ENCODE results near the gene RASGRF2.

The RASGRF2 gene

DNA sequence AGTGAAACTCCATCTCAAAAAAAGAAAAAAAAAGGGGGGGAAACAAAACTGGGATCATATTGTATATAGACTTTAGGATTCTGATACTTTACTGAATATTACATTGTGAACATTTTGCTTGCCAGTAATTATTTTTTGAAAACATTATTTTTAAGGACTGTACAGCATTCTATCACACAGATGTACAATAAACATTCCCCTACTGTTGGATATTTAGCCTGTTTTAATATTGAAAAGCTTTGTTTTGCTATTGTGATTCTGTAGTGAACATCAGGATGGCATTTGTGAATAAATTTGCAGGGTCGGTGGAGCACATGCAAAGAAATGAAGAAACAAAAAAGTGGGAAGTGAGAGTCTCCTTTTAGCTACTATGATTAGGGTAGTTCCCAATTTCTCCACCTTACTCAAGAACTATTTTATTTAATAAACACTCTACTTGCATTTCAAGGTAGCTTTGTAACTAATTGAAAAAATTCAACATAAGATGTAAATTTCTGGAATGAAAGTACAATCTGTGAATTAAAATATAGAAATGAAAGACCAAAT is 18.7 kb downstream of the RASGRF2 start:
- H3K4me1 ChIP-seq (ENCODE audit: control insufficient read depth, insufficient read depth, low read length, poor library complexity, severe bottlenecking), result no peaks in the 10 kb centered on the region
- H3K4me3 ChIP-seq (ENCODE audit: insufficient read depth, low read depth, low read length, poor library complexity, severe bottlenecking), result no peak overlapping the region
- H3K9me3 ChIP-seq (ENCODE audit: control insufficient read depth, low read length), result no peaks in the 10 kb centered on the region
- H3K36me3 ChIP-seq (ENCODE audit: control insufficient read depth, insufficient read depth, low read length), result no peaks in the 10 kb centered on the region
- H3K27ac ChIP-seq (ENCODE audit: insufficient read depth, low read length, poor library complexity, severe bottlenecking), result no peak overlapping the region
- H3K27me3 ChIP-seq (replicated peaks; ENCODE audit: control insufficient read depth, insufficient read depth, low read length, poor library complexity, severe bottlenecking), result no peaks in the 10 kb centered on the region
- no peak for DNase-seq

DNA sequence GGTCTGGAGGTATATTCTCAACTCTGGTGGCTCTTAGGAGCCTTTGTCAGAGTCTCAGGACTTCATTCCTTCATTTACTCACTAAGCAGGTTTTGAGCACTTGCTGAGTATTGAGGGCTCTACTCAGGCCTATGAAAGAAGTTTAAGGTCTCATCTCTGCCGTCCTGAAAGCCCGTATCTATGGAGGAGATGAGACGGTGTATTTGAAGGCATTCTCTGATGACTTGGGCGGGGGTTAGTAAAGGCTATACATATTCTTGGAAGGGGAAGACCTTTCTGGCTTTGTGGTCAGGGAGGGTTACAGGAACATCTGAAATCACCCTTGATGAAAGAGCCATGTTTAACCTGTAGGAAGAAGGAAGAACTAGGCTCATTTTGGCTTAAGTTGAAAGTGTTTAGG is 21.9 kb downstream of the RASGRF2 start:
- DNase-seq, result no peak
- Histone ChIP-seq H3K36me3 (ENCODE audit: control insufficient read depth, insufficient read depth, low read length) (no peaks in the 10 kb centered on the region), H3K4me1 (ENCODE audit: control insufficient read depth, insufficient read depth, low read length, poor library complexity, severe bottlenecking) (peaks cover 8% of the 10 kb centered on the region), H3K27me3 (replicated peaks; ENCODE audit: control insufficient read depth, insufficient read depth, low read length, poor library complexity, severe bottlenecking) (no peaks in the 10 kb centered on the region), H3K4me3 (ENCODE audit: insufficient read depth, low read depth, low read length, poor library complexity, severe bottlenecking) (no peak overlapping the region), H3K9me3 (ENCODE audit: control insufficient read depth, low read length) (no peaks in the 10 kb centered on the region), H3K27ac (ENCODE audit: insufficient read depth, low read length, poor library complexity, severe bottlenecking) (no peak overlapping the region)

DNA sequence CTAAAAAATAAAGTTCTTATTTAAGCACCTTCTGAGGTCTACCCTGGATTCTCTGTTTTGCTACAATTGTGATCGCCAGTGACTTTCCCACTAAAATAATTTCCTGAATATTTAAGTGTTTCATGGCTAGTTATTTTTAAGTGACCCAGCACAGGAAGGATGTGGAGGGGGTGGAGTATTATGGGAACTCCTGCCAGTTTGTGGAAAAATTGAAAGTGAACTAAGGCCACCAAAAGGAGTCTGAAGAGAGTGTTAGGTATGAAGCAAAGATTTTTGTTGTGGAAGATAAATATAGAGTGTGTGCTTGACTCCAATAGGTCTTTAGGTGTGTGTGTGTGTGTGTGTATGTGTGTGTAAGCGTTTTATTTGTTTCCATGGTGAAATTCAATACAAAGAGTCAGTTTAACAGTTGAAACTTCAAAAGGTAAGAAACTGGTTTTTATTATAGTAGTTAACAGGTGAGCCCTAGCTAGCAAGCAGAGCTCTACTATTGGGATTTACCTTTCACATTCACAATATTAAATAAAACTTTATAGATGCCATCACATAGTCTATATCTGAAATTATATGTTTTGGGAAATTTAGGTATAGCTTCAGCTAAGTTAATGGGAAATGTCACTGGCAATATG is 25.6 kb downstream of the RASGRF2 start:
- no peak for DNase-seq
- Histone ChIP-seq H3K36me3 (ENCODE audit: control insufficient read depth, insufficient read depth, low read length) (no peaks in the 10 kb centered on the region), H3K4me1 (ENCODE audit: control insufficient read depth, insufficient read depth, low read length, poor library complexity, severe bottlenecking) (peaks cover 8% of the 10 kb centered on the region), H3K27me3 (replicated peaks; ENCODE audit: control insufficient read depth, insufficient read depth, low read length, poor library complexity, severe bottlenecking) (no peaks in the 10 kb centered on the region), H3K9me3 (ENCODE audit: control insufficient read depth, low read length) (no peaks in the 10 kb centered on the region), H3K27ac (ENCODE audit: insufficient read depth, low read length, poor library complexity, severe bottlenecking) (no peak overlapping the region), H3K4me3 (ENCODE audit: insufficient read depth, low read depth, low read length, poor library complexity, severe bottlenecking) (no peak overlapping the region)

DNA sequence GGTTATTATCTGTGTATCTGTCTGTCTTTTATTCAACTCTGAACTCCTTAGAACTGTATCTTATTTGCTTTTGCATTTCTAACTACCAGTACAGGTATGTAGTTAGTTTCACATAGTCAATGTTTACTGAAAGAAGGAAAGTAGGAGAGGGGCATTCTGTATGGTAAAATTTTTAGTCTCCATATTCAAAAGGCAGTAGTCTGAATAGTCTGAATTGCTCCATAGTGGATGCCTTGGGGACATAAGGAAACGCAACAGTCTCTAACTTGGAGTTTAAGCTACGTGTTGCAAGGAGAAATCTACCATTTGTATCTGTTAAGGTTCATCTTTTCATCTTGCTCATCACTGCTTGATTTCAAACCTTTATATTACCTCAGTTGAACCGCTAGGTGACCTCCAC is 26.2 kb downstream of the RASGRF2 start:
- no peak overlapping the region for H3K27ac ChIP-seq (ENCODE audit: insufficient read depth, low read length, poor library complexity, severe bottlenecking)
- H3K27me3 ChIP-seq (replicated peaks; ENCODE audit: control insufficient read depth, insufficient read depth, low read length, poor library complexity, severe bottlenecking), result no peaks in the 10 kb centered on the region
- DNase-seq, result no peak
- no peaks in the 10 kb centered on the region for H3K9me3 ChIP-seq (ENCODE audit: control insufficient read depth, low read length)
- no peak overlapping the region for H3K4me3 ChIP-seq (ENCODE audit: insufficient read depth, low read depth, low read length, poor library complexity, severe bottlenecking)
- H3K4me1 ChIP-seq (ENCODE audit: control insufficient read depth, insufficient read depth, low read length, poor library complexity, severe bottlenecking), result peaks cover 8% of the 10 kb centered on the region
- H3K36me3 ChIP-seq (ENCODE audit: control insufficient read depth, insufficient read depth, low read length), result no peaks in the 10 kb centered on the region

DNA sequence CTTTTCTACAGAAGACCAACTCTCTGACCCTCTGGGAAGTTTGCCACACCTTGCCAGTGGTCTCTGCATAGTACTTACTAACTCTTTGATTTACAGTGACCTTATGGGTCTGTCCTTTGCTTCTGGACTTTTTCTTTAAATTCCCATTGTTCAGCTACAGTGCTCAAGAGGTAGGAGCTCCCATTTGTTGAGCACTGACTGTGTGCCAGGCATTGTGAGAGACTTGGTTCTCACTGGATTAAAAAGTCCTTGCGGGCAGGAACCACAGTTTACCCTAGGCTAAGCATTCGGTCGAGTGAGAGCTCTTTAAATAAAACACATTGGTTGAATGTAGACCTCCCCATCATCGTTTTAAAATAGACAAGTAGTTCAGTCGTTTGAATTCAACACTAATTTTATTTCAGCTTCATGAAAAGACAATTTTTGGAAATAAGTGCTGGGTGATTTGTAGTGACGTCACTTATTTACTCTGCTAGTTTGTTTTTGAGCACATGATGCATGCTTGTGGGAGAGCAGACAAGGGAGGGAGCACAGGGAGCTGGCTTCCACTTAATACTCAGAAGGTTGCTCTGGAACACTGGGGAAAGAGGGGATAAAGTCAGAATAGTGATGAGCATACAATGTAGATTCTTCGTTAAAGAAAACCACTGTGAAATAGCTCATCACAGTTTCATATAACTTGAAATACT is 27.1 kb downstream of the RASGRF2 start:
- DNase-seq, result no peak

DNA sequence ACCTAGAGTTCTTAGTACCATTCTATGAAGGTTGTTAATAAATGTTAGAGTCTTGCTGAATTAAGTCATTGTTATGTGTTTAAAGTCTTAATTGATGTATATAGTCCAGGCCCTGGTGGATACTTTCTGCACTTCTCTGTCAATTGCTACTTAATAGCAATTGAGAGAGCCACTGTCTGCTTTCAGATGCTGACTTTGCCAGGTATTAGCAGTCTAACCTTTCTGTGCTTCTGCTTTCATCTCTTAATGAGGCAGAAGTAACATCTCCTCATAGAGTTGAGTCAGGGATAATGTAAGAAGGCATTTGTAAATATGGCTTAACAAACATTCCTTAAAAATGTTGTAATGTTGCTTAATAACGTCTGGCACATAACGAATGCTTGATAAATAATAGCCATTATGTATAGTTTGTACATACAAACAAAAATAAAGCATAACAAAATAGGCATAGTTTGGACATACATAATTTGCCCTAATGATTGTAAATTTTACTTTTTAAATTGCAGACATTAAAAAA is 28.3 kb downstream of the RASGRF2 start:
- H3K36me3 ChIP-seq (ENCODE audit: control insufficient read depth, insufficient read depth, low read length), result no peaks in the 10 kb centered on the region
- H3K4me3 ChIP-seq (ENCODE audit: insufficient read depth, low read depth, low read length, poor library complexity, severe bottlenecking), result no peak overlapping the region
- no peak for DNase-seq
- H3K4me1 ChIP-seq (ENCODE audit: control insufficient read depth, insufficient read depth, low read length, poor library complexity, severe bottlenecking), result peaks cover 12% of the 10 kb centered on the region
- H3K27ac ChIP-seq (ENCODE audit: insufficient read depth, low read length, poor library complexity, severe bottlenecking), result no peak overlapping the region
- no peaks in the 10 kb centered on the region for H3K27me3 ChIP-seq (replicated peaks; ENCODE audit: control insufficient read depth, insufficient read depth, low read length, poor library complexity, severe bottlenecking)
- no peaks in the 10 kb centered on the region for H3K9me3 ChIP-seq (ENCODE audit: control insufficient read depth, low read length)

More for the DNA sequence above, 27.1 kb downstream of the RASGRF2 start:
- H3K9me3 ChIP-seq (ENCODE audit: control insufficient read depth, low read length), result no peaks in the 10 kb centered on the region
- no peaks in the 10 kb centered on the region for H3K27me3 ChIP-seq (replicated peaks; ENCODE audit: control insufficient read depth, insufficient read depth, low read length, poor library complexity, severe bottlenecking)
- no peak overlapping the region for H3K4me3 ChIP-seq (ENCODE audit: insufficient read depth, low read depth, low read length, poor library complexity, severe bottlenecking)
- no peak overlapping the region for H3K27ac ChIP-seq (ENCODE audit: insufficient read depth, low read length, poor library complexity, severe bottlenecking)
- H3K4me1 ChIP-seq (ENCODE audit: control insufficient read depth, insufficient read depth, low read length, poor library complexity, severe bottlenecking), result peaks cover 9% of the 10 kb centered on the region
- H3K36me3 ChIP-seq (ENCODE audit: control insufficient read depth, insufficient read depth, low read length), result no peaks in the 10 kb centered on the region

DNA sequence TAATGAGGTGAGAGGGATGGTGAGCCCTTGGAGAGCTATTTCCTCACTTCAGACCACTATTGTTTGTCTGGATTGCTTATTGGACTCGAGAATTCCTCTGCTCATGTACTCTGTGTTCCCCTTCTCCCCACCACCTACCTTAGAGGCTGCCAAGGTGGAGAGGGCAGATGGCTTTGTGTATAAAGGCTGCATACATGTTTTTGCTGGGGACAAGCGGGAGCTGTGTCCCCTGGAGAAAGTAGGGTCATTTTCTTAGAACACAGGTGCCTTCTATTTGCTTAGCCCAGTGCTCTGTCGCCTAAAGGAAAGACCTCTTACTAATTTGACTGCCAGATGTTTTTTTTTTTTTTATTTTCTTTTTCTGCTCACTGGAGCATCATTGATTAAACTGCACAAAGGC is 29.7 kb downstream of the RASGRF2 start:
- Histone ChIP-seq H3K27me3 (replicated peaks; ENCODE audit: control insufficient read depth, insufficient read depth, low read length, poor library complexity, severe bottlenecking) (no peaks in the 10 kb centered on the region), H3K9me3 (ENCODE audit: control insufficient read depth, low read length) (no peaks in the 10 kb centered on the region), H3K4me3 (ENCODE audit: insufficient read depth, low read depth, low read length, poor library complexity, severe bottlenecking) (no peak overlapping the region), H3K4me1 (ENCODE audit: control insufficient read depth, insufficient read depth, low read length, poor library complexity, severe bottlenecking) (peaks cover 12% of the 10 kb centered on the region), H3K27ac (ENCODE audit: insufficient read depth, low read length, poor library complexity, severe bottlenecking) (no peak overlapping the region), H3K36me3 (ENCODE audit: control insufficient read depth, insufficient read depth, low read length) (no peaks in the 10 kb centered on the region)
- no peak for DNase-seq

DNA sequence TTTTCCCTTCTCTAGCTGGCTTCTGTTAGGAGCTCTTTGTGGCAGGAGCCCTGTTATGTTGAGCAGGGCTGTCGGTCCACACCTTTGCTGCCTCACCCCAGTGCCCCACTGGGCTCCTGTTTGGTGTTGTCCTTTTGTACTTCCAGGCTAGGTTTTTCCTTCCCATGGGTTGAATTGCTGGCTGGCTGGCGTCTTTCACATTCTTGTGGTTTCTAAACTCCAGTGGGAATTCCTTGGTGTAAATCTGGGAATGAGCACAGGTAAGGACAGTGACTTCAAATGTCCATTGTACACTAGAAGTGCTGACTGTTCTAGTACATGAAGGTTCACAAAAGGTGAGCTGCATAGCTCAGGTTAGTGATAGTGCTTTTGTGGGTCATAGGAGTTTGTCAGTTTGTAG is 30.4 kb downstream of the RASGRF2 start:
- H3K4me1 ChIP-seq (ENCODE audit: control insufficient read depth, insufficient read depth, low read length, poor library complexity, severe bottlenecking), result peaks cover 12% of the 10 kb centered on the region
- no peak overlapping the region for H3K4me3 ChIP-seq (ENCODE audit: insufficient read depth, low read depth, low read length, poor library complexity, severe bottlenecking)
- H3K36me3 ChIP-seq (ENCODE audit: control insufficient read depth, insufficient read depth, low read length), result no peaks in the 10 kb centered on the region
- H3K9me3 ChIP-seq (ENCODE audit: control insufficient read depth, low read length), result no peaks in the 10 kb centered on the region
- H3K27me3 ChIP-seq (replicated peaks; ENCODE audit: control insufficient read depth, insufficient read depth, low read length, poor library complexity, severe bottlenecking), result no peaks in the 10 kb centered on the region
- DNase-seq, result no peak
- no peak overlapping the region for H3K27ac ChIP-seq (ENCODE audit: insufficient read depth, low read length, poor library complexity, severe bottlenecking)

DNA sequence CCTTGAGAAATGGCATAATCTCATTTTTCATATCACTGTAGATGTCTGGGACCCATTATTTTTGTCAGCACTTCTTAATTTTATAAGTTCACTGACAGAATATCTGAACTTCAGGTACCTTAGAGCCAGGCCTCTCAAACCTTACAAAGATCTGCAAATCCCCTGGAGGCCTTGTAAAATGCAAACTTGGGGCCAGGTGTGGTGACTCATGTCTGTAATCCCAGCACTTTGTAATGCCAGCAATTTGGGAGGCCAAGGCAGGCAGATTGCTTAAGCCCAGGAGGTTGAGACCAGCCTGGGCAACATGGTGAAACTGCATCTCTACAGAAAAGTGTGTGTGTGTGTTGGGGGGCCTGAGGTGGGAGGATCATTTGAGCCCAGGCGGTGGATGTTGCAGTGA is 30.8 kb downstream of the RASGRF2 start:
- Histone ChIP-seq H3K27ac (ENCODE audit: insufficient read depth, low read length, poor library complexity, severe bottlenecking) (no peak overlapping the region), H3K36me3 (ENCODE audit: control insufficient read depth, insufficient read depth, low read length) (no peaks in the 10 kb centered on the region), H3K27me3 (replicated peaks; ENCODE audit: control insufficient read depth, insufficient read depth, low read length, poor library complexity, severe bottlenecking) (no peaks in the 10 kb centered on the region), H3K9me3 (ENCODE audit: control insufficient read depth, low read length) (no peaks in the 10 kb centered on the region), H3K4me3 (ENCODE audit: insufficient read depth, low read depth, low read length, poor library complexity, severe bottlenecking) (no peak overlapping the region), H3K4me1 (ENCODE audit: control insufficient read depth, insufficient read depth, low read length, poor library complexity, severe bottlenecking) (peaks cover 8% of the 10 kb centered on the region)
- no peak for DNase-seq

DNA sequence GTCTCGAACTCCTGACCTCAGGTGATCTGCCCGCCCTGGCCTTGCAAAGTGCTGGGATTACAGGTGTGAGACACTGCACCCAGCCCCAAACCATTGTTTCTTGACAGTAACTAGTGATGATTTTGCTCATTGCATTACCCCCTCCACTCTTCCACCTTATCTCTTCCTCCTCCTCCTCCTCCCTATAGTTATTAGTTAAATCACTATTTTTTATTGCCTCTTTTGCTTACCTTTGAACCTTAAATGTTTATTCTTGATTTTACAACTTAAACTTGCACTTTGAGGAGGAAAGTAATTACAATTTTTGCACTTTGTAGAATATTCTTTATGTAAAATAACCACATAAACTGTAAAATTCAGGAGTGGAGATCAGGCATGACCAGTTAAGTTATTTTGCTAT is 35.7 kb downstream of the RASGRF2 start:
- H3K4me1 ChIP-seq (ENCODE audit: control insufficient read depth, insufficient read depth, low read length, poor library complexity, severe bottlenecking), result peaks cover 17% of the 10 kb centered on the region
- H3K36me3 ChIP-seq (ENCODE audit: control insufficient read depth, insufficient read depth, low read length), result no peaks in the 10 kb centered on the region
- no peak overlapping the region for H3K4me3 ChIP-seq (ENCODE audit: insufficient read depth, low read depth, low read length, poor library complexity, severe bottlenecking)
- no peak for DNase-seq
- no peak overlapping the region for H3K27ac ChIP-seq (ENCODE audit: insufficient read depth, low read length, poor library complexity, severe bottlenecking)
- H3K9me3 ChIP-seq (ENCODE audit: control insufficient read depth, low read length), result no peaks in the 10 kb centered on the region
- no peaks in the 10 kb centered on the region for H3K27me3 ChIP-seq (replicated peaks; ENCODE audit: control insufficient read depth, insufficient read depth, low read length, poor library complexity, severe bottlenecking)

Data from effector memory CD4-positive, alpha-beta T cell (primary cell).